Stimulated activated CD4-positive, alpha-beta T cell treated with anti-CD3 and anti-CD28 coated beads, Interleukin-1b, Interleukin-23, amount 100 ng/mL, for 24 hours (primary cell): ENCODE data around the gene SSBP3.
"Not testable (repeated sequence)": the region's sequence is repeated elsewhere in the genome, so short reads cannot be mapped to it uniquely, and the experiment has no call there.

ENCODE experiments used
- DNase-seq, 4 experiments: peaks; one replicate each; pipeline ENCODE4 v3.0.0-alpha.2; 2020; ENCODE audit warnings: low read depth in 4 of 4, low spot score in 1 of 4

SSBP3 gene

DNA sequence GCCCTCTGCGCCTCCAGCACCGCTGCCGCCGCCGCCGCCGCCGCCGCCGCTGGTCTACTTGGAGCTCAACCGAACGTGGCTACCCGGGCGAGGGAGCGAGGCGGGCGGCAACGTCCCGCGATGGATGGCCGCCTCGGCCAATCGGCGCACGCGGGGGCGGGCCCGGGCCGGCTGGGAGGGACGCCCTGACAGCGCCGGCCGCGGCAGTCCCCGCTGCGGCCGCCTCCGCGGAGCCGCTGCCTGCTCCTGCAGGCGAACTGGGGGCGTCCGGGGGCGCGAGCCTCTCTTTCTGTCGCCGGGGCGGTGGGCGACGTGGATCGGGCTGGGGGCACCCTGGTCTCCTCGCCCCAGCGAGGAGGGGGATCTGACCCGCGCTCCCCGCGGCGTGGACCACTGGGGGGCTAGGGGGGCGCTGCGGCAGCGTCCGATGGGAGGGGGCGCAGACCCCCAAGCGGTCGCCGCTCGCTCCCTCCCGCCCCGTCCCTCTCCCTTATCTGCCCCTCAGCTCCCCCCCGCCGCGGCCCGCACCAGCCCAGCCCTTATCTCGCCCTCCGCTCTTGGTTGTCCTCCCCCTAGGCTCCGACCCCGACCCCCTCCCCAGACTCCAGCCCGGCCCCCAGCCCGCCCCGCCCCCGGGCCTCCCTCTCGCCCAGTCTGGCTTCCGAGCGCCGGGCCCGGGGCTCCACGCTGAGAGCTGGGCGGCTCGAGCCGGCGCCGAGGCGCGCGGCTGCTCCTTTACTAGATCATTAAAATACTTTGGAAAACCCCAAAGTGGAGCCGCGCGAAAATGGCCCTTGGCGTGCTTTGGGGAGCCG lies at the start of gene SSBP3:
TSS of gene SSBP3 (minus strand) at position 56 of the 815 bp plus-strand sequence.
- DNase-seq, result peak; percentile 71 to 87 (median 78)

DNA sequence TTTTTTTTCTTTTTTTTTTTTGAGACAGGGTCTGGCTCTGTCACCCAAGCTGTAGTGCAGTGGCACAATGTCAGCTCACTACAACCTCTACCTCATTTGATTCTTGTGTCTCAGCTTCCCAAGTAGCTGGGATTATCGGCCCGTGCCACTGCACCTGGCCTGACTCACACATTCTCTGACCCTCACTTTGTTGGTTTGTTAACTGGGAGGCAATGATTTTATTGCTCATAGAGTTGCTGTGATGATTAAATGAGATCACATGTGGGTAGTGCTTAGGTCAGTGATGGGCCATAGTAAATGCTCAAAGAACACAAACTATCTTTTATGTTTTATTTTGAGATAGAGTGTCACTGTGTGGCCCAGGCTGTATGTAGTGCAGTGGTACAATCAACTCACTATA lies 47.3 kb upstream of the SSBP3 start:
- DNase-seq, result no peak

DNA sequence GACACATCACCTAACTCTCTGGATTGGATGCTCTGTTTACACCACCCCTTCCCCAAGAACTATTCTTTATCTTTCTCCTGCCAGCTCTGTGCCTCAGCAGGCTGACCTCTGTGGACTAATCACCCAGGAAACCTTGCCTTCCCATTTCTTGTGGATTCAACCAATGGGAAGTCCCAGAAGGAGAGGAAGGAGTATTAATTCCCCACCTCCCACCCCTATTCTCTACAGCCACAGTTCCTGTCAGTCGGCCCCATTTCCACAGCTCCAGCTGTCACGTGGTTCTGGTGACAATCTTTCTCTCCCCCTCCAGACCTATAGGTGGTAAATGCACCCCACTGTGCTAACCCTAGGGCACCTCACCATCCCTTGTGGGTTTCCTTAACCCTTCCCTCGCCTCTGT lies 46.8 kb upstream of the SSBP3 start:
- no peak for DNase-seq

DNA sequence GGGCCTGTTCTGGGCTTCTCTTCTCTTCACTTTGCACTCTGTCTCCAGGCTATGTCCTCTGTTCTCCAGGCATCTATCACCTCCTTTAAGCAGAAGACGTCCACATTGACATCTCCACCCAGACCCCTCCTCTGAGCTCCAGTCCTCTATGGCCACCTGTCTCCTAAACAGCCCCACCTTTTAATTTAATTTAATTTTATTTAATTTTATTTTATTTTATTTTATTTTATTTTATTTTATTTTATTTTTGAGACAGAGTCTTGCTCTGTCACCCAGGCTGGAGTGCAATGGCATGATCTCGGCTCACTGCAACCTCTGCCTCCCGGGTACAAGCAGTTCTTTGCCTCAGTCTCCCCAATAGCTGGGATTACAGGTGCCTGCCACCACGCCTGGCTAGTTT lies 43.2 kb upstream of the SSBP3 start:
- DNase-seq, result not testable (repeated sequence)

DNA sequence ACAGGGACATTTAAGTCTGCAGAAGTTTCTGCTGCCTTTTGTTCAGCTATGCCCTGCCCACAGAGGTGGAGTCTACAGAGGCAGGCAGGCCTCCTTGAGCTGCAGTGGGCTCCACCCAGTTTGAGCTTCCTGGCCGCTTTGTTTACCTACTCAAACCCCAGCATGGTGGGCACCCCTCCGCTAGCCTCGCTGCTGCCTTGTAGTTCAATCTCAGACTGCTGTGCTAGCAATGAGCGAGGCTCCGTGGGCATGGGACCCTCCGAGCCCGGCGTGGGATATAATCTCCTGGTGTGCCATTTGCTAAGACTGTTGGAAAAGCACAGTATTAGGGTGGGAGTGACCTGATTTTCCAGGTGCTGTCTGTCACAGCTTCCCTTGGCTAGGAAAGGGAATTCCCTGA lies 42.6 kb upstream of the SSBP3 start:
- DNase-seq, result not testable (repeated sequence)

DNA sequence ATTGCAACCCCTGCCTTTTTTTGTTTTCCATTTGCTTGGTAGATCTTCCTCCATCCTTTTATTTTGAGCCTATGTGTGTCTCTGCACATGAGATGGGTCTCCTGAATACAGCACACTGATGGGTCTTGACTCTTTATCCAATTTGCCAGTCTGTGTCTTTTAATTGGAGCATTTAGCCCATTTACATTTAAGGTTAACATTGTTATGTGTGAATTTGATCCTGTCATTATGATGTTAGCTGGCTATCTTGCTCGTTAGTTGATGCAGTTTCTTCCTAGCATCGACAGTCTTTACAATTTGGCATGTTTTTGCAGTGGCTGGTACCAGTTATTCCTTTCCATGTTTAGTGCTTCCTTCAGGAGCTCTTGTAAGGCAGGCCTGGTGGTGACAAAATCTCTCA lies 40.9 kb upstream of the SSBP3 start:
- not testable (repeated sequence) for DNase-seq

DNA sequence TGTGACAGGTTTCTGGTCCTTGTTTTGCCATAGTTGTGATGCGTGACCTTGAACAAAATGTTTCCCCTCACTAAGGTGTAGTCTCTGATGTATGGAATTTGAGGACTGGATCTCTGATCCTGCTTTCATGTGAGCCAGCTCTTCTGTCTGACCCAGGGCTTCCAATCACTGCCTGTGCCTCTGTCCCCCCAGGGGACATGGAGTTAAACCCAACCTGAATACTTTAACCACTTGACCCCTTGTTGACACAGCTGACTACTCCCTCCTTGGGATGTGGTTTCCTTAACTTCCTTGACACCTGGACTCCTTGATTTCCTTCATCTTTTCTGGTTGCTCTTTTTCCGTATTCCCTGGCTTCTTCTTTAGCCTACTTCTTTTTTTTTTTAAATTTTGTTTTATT lies 36.0 kb upstream of the SSBP3 start:
- no peak for DNase-seq

DNA sequence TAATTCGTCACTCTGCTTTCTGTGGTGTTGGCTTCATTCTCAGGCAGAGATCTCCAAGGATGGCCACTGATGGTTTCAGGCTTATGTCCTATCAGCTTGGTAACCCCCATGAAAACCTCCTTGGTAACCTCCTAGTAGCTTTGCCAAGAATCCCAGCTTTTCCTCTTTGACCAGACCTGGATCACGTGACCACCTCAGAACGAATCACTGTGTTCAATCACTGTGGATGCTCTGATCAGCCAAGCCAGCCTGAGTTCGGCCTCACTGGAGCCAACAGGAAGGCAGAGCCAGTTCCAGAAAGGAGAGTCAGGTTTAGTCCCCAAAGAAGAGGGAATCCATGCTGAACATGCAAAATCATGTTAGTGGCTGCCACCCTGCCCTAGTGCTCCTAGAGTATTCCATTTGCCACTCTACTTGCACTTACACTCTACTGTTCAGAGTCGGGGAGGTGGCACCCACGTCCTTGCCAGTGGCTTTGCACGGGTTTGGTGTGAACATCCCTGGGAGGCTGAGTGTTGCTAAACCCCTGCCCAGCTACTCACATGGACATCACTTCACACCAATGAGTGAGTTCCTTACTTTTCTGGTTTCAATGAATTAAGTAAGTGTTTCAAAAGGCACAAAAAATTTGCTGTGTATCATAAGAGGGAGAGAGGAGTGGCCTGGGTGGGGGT lies 33.5 kb upstream of the SSBP3 start:
- DNase-seq, result no peak

DNA sequence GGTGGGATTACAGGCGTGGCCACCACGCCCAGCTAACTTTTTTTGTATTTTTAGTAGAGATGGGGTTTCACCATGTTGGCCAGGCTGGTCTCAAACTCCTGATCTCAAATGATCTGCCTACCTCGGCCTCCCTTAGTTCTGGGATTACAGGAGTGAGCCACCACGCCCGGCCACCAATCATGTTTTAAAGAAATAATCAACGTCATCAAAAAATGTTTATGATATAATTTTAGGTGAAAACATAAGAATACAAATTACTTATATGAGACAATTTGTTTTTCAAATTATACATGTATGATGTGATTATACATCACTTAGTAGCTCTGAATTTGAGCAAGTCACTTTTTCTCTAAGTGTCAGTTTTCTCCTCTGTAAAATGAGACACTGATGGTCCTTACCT lies 31.6 kb upstream of the SSBP3 start:
- DNase-seq, result no peak

DNA sequence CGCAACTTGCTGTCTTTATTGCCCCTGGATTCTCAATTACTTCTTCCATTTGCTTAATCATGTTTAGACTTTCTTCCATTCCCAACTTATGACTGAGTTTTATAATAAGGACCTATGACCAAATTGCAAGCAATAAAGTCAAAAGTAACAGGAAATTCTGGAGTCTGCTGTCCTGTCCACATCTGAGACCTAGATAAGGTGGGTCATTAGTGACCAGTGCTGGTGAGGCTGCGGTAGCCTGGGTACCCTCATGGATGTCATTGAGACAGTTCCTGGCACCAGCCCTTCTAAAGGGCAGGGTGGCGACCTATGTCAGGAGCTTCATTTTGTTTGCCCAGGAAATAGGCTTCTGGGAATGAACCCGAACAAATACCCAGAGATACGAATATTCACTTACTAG lies 30.6 kb upstream of the SSBP3 start:
- no peak for DNase-seq

DNA sequence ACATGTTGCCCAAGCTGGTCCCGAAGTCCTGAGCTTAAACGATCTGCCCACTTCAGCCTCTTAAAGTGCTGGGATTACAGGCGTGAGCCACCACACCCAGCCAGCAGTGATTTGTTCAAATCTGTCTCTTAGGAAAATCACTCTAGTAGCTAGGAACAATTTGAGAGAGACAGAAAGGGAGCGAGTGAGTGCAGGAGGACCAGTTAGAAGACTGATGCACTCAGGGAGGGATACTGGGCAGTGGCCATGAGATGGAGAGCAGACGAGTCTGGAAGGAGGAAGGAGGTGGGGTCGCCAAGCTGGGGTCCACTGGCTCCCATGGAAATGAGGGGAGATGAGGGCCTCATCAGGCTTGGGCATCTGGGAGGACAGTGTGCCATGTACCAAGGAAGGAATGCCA lies 23.6 kb upstream of the SSBP3 start:
- no peak for DNase-seq

DNA sequence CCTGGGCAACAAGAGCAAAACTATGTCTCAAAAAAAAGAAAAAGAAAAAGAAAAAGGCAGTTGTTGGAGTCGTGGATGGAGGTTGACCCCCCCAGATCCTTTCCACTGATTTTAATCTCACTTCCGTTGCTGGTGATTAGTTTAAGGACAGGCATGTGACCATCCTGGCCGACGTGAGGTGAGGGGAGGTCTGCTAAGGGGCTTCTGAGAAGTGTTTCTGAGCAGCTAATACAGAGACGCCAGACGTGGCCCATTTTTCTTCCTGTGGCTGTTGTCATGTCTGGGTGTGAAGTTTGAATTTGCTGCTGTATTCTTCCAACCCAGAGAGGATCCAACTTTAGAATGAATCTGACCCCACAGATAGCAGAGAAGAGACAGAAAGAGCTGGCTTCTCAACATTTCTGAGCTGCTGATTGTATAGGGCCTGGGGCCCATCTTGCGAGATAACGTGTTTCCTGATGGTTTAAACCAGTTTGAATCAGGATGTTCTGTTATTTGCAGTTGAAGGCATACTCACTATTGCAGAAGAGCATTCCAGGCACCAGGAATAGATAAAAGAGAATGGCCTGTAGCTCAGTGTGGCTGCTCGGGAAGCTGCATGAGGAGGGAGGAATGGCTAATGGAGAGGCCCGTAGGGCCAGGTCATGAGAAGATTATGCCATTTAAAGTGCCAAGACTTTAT lies 22.8 kb upstream of the SSBP3 start:
- no peak for DNase-seq

DNA sequence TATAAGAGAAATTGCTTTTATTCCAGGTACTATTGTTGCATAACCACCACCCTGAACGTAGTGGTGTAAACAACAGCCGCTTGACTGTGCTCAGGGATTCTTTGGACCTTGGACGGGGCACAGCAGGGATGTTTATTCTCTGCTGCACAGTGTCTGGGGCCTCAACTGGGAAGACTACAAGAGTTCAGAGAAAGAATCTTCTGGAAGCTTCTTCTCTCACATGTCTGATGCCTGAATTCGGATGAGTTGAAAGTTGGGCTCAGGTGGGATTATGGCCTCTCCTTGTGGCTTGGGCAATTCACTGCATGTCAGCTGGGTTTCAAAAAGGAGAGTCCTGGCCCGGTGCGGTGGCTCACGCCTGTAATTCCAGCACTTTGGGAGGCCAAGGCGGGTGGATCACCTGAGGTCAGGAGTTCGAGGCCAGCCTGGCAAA lies 19.0 kb upstream of the SSBP3 start:
- DNase-seq, result no peak

DNA sequence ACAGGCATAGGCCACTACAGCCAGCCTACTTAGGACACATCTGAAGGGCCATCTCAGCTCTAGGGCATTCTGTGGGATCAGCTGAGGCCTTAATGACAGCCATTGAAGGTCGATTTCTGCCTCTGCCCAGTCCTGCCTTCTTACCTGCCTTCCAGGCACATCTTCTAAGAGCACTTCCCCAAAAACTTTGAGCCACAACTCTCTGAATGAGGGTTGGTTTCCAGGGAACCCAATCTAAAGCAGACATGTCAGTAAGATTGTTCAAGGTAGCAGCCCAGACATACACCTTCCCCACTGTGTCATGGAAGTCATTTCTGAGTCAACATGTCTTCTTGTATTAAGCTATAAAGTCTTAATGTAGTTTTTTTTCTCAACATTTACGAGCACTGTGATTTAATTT lies 18.2 kb upstream of the SSBP3 start:
- DNase-seq, result no peak

DNA sequence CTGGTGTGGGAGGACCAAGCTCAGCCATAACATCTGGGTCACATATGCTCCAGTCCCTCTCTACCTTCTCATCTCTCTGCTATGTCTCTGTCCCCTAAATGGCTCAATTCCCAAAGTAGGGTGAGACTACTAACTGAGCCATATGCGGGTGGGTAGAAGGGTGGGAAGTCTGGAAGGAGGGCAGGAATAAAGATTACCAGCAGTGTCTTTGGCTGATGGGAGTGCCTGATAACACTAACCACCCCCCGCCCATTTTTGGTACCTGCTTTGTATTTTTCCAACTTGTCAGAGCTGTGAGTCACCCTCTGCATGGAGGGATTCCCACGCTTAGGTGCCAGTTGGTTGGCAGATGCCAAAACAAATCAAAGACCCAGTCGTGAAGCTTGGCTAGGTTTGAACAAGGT lies 14.9 kb upstream of the SSBP3 start:
- DNase-seq, result no peak

DNA sequence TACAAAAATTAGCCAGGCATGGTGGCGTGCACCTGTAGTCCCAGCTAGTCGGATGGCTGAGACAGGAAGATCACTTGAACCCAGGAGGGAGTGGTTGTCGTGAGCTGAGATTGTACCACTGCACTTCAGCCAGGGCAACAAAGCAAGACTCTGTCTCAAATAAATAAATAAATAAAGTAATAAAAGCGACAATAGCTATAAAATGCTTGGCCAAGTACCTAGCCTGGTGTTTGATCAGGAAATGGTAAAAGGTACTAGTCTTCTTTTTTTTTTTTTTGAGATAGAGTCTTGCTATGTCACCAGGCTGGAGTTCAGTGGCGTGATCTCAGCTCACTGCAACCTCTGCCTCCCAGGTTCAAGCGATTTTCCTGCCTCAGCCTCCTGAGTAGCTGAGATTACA lies 12.4 kb upstream of the SSBP3 start:
- not testable (repeated sequence) for DNase-seq

DNA sequence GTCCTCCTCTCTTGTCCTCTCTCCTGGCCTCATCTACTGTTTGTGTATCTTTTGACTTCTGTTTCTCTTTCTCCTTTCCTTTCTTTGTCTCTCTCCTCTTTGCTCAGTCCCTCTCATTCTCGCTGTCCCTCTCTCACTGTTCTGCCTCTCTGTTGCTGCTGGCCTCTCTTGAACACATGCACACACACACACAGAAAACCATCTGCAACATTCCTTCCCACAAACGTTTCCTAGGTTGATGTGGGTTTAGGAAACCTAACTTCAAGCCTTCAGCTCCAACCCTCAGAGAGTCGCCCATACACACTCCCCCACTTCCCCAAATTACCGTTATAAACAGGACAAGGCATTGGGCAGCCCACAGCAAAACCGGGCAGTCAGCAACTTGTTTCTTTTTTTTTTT lies 10.9 kb upstream of the SSBP3 start:
- DNase-seq, result no peak

DNA sequence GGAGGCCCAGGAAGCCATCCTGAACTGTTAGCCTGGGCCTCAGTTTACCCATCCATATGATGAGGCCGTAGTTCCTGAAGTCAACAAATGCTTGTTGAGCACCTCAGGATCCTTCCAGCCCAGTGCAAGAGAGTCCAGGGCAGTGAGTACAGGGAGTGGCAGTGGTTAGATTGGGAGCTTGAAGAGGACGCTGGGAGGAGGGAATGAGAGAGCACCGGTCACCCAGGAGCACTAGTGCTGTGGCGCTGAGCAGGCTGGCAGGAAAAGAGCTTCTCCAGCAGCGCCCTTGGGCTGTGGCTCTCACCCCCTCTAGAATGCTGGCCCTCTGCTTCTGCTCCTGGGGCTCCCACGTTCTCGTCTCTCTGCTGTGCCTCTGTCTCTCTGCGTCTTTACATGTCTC lies 10.2 kb upstream of the SSBP3 start:
- DNase-seq, result no peak

DNA sequence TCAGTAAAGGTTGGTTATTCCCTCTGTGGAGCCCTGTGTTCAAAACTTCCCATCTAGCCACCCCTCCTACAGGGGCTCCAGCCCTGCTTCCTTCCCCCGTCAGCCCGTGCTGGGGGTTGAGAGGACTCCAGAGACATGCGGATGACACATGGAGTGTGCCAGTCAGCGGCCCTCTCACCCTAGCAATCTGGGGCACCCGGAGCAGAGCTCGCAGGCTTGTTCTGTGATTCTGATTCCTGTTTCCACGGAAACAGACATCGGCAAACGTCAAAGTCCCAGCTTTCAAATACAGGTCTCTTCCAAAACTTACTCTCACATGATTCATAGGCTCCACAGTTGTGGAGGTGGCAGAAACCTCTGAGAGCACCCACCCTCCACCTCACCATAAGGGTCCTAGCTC lies 9.8 kb upstream of the SSBP3 start:
- DNase-seq, result no peak

DNA sequence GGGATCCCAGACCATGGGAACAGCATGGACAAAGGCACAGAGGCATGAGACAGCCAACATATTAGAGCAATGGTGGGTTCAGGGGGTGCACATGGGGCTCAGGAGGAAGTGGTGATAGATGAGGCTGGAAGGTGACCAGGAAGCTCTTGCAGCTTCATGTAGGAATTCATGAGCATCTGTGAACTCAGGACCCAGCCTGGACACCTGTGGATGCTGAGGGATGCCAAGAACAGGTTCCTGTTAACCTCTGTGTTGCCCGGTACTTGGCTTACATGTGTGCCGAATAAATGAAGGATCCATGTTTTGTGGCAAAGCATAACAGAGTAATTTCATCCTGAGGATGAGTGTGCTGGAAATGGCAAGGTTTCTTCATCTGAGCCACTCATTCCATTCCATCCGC lies 9.3 kb upstream of the SSBP3 start:
- no peak for DNase-seq

DNA sequence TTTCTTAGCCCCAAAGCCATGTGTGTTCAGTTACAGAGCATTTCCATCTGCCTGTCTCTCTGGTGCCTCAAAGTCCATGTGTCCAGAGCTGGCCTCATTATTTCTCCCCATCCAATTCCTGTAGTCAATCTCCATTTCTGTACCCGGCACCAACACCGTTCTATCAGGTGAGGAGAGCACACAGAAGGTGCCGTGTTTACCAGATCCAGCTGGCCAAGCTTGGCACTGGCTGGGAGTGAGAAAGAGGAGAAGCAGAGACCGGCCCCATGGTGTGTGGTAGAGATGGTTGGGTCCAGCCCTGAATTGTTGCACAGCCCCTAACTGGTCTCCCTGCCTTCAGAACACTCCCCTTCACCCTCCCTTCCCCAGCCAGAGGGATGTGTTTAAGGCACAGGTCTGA lies 7.5 kb upstream of the SSBP3 start:
- no peak for DNase-seq

DNA sequence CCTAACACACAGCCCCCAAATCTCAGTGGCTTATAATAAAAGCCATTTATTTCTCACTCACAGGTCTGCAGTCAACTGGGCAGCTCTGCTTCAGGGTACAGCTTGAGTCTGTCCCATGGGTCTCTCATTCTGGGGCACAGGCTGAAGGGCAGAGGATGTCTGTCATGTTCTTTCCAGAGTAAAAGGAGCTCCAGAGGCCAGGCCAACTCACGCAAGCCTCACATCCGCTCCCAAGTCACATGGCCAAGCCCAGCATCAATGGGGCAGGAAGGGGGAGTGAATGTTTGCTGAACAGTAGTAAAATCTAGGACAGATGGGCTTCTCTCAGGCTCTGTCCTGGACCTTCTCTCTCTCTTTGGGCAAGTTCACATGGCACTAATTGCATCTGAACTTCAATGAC lies 7.1 kb upstream of the SSBP3 start:
- DNase-seq, result no peak
